GM18502 (cell line): ENCODE data around the gene ATG101.

Source experiments
- ATAC-seq: cut with Tn5 transposase; IDR thresholded peaks from one replicate; pipeline ENCODE4 v1.9.1; 2021; ENCODE audit warnings: mild to moderate bottlenecking; ENCODE audit not compliant: unreplicated experiment, poor library complexity

The ATG101 gene

DNA sequence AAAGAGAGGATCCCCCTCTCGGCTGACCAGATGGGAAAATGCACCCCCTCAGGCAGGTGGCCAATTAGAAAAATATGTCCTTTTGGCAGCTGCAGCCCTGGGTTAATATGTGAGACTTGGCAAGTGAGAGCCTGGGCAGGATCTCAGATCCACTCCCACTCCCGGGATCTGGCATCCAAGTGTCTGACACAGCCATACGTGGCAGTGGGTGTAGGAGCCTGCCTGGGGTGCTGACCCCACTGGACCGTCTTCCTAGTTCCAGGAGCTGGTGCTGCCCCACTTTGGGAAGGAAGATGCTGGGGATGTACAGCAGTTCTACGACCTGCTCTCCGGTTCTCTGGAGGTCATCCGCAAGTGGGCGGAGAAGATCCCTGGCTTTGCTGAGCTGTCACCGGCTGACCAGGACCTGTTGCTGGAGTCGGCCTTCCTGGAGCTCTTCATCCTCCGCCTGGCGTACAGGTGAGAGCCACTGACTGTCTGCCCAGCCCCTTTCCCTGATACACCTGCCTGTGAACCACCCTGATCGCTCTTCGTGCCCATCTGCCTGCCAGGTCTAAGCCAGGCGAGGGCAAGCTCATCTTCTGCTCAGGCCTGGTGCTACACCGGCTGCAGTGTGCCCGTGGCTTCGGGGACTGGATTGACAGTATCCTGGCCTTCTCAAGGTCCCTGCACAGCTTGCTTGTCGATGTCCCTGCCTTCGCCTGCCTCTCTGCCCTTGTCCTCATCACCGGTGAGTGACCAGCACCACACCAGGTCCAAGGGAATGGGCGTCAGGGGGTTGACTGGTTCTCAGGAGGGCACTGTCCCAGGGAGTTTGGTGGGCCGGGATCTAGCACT, 12.8 kb upstream of the ATG101 start:
- no peak for ATAC-seq

- ATAC-seq: no peak
Measured at GRCh38 chr12:52057638-52058576, 11.9 kb upstream of the ATG101 start.

DNA sequence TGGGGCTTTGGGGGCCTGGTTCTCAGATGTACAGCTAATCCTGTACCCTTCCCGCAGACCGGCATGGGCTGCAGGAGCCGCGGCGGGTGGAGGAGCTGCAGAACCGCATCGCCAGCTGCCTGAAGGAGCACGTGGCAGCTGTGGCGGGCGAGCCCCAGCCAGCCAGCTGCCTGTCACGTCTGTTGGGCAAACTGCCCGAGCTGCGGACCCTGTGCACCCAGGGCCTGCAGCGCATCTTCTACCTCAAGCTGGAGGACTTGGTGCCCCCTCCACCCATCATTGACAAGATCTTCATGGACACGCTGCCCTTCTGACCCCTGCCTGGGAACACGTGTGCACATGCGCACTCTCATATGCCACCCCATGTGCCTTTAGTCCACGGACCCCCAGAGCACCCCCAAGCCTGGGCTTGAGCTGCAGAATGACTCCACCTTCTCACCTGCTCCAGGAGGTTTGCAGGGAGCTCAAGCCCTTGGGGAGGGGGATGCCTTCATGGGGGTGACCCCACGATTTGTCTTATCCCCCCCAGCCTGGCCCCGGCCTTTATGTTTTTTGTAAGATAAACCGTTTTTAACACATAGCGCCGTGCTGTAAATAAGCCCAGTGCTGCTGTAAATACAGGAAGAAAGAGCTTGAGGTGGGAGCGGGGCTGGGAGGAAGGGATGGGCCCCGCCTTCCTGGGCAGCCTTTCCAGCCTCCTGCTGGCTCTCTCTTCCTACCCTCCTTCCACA, 11.0 kb upstream of the ATG101 start:
- no peak for ATAC-seq

GRCh38 chr12:52059582-52060497, 9.9 kb upstream of the ATG101 start:
- ATAC-seq: no peak

DNA sequence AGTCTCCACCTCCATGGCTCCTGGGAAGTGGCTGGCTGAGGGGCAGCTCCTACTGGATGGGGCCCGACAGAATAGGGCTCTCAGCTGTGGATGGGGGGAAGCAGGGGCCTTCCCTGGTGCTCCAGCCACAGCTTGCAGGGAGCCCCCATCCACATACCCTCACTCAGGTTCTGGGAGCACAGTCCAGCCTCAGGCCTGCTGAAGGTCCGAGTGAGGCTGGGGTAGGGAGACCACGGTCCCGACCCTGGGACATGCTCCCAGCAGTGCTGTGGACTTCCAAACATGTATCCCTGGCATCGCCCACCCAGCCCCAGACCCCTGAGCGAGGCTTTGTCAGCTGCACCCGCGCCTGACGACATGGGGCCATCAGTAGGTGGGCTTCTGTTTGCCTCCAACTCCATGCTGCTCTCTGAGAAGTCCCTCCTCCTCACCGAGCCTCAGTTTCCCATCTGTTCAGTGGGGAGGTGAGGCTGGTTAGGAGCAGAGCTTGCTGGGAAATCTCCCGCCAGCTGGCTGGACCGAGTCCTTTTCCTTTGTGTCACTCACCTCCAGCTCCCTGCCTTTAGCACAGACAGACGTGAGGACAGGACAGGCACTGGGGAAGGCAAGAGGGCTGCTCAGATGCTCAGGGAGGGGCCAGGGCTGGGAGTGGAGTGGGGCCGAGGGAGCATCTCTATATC, 9.1 kb upstream of the ATG101 start:
- ATAC-seq: no peak

DNA sequence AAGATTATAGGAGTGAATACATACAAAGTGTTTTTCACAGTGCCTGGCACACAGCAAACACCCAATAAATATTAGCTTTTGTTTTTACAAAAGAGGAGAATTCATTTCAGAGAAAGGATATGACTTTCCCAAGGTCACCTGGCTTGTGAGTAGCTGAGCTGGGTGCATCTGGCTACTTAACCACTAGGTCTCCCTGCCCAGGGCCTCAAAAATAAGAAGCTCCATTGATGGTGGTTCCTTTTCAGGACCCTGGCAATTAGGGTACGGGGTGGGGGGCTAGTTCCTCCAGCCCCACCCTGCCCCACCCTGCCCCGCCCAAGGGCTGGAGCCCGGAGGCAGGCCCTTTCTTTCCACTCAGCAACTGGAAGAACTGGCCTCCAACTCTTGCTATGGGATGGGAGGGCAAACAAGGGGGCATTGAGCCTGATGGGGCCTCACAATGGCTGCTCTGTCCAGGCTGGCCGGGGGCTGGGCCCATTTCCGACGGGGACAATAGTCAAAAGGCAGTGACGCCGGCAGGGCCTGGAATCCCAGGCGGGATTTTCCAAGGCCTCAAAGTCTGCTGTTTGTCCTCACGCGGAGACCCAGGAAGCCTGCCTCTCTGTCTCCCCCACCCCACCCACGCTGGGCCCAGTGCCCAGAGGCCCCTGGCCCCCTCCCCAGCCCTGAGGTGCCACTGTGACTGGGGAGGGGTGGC, 8.2 kb upstream of the ATG101 start:
- ATAC-seq: no peak

GRCh38 chr12:52062167-52063081, 7.4 kb upstream of the ATG101 start:
- ATAC-seq: no peak

- no peak for ATAC-seq
Measured at GRCh38 chr12:52063082-52063924, 6.5 kb upstream of the ATG101 start.

DNA sequence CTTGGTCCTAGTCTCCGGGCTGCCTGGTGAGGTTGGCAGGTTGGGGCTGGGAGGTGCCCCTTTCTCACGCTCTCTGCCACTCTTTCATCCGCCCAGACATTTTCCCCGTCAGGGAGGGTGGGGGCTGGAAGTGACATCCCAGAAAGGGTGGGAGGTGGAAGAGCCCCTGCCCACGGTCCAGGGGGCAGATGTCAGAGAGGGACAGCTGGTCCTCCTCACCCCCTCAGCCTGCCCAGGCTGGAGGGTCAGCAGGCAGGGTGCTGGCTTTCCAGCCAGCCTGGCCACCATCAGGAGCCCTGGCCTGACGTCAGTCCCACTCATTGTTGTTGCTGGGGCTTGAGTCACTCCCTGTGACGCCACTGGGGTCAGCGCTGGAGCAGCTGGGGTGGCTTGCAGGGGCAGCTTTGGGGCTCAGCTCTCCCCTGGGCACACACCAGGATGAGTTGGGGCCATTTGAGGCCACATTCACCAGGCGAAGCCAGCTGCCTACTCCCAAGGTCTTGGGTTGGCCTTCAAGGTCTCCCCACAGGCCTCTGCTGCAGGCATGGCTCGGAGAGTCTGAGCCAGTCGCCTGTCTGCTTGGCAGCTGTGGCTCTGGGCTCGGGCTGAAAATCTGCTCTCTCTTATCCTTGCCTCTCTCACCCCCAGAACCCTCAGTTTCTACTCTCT, 5.7 kb upstream of the ATG101 start:
- no peak for ATAC-seq

DNA sequence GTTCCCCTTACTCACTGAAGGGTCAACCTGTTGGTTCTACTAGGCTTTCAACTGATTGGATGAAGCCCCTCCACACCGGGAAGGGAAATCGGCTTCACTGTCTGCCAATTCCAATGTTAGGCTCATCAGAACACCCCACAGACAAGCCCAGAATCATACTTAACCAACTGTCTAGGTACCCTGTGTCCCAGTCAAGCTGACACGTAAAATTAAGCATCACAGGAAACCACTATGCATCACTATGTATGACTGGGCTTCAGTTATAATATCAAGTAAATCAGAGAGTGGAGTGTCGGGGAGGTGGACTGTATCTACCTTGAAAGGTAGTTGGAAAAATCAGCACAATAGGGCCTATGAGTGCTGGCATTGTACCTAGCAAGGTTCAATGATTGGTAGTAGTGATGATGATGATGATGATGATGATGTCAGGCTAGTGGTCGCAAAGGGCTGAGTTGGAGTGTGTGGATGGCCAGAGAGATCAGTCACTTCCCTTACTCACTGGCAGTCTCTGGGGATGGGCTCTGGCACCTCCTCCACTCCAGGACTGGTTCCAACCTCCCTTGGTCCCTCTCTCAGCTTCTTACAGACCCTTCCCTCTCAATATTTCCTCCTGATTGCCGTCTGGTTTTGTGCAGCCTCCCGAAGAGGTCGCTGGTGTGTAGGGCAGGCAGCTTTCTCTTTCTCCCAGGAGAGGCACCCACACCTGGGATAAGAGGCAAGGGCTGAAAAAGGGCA, 3.3 kb upstream of the ATG101 start:
- no peak for ATAC-seq

DNA sequence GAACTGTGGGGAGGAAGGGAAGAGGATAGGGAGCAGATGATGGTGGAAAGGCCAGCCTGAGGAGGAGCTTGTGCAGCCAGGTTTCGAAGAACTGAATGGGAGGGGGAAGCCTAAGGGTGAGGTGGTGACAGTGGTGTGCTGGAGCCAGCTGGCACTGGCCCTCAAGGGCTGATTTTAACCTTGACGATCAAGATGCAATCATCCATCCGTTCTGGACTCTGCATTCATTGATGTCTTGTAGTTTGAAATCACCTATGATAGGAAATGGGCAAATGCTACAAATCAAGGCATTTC, 2.8 kb upstream of the ATG101 start:
- ATAC-seq: no peak

DNA sequence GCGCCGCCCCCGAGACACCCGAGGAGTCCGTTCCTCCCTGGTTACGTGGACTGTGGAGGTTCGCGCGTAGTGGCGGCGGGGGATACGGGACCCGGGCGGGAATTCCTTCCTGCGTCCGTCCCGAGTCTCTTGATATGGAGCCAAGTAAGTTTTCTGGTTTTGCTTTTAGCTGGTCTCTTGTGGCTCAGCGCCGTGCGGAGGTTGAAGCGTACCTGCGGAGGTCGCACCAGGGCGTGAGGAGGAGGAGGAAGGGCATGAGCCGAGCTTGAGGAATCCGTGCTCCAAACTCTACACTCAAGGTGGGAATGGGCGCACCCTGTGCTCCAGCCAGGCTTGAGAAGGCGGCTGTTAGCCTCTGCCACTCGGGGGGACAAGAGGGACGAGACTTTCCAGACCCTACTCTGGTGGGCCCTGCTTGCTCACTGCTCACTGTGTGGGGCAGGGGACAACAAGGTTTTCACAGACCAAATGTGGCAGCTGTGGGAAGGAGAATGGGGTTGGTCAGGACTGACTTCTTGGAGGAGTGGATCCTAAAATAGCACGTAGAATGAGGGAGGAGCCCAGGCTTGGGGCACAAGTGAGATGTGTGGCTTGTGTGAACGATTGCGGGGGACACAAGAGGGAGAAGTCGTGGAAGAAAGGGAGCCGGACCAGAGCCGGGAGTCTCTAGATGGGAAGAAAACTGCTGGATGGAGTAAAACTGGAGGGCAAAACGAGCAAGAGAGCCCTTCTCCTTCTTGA, 577 bp downstream of the ATG101 start:
- ATAC-seq: peak; percentile 27

DNA sequence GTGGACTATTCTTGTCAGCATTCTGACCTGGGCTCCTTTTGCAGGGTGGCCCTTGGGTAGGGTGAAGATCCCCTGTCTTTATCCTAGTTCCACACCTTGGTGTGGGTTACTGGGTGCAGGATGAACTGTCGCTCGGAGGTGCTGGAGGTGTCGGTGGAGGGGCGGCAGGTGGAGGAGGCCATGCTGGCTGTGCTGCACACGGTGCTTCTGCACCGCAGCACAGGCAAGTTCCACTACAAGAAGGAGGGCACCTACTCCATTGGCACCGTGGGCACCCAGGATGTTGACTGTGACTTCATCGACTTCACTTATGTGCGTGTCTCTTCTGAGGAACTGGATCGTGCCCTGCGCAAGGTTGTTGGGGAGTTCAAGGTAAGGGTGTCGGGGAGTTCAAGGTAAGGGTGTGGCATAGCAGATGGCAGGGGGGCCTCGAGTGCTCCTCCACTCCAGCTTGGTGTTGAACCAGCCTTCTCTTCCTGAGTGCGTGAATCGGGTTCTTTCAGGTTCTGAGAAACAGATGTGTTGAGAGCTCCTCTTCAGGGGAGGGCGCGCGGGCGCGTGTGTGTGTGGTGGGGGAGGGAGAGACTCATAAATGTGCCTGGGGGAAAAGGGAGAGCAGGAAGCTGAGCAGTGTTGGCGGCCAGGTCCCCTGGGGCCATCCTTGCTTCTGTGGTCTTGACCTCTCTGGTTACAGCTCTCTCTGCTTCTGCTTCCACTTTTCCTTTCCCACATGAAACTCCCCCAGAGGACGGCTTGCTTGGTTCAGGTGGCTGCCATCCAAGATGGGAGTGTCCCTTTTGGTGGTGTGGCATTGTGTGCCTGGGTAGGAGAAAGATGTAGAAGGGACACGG, 4.0 kb downstream of the ATG101 start:
- ATAC-seq: no peak
